GM19468 (cell line): ENCODE results near the gene SHANK1.

ENCODE experiments used
- ATAC-seq: cut with Tn5 transposase; IDR thresholded peaks from one replicate; pipeline ENCODE4 v1.9.1; 2021; ENCODE audit warnings: mild to moderate bottlenecking, moderate library complexity, moderate number of reproducible peaks; ENCODE audit not compliant: unreplicated experiment; ENCODE audit errors: extremely low read depth

The SHANK1 gene

DNA sequence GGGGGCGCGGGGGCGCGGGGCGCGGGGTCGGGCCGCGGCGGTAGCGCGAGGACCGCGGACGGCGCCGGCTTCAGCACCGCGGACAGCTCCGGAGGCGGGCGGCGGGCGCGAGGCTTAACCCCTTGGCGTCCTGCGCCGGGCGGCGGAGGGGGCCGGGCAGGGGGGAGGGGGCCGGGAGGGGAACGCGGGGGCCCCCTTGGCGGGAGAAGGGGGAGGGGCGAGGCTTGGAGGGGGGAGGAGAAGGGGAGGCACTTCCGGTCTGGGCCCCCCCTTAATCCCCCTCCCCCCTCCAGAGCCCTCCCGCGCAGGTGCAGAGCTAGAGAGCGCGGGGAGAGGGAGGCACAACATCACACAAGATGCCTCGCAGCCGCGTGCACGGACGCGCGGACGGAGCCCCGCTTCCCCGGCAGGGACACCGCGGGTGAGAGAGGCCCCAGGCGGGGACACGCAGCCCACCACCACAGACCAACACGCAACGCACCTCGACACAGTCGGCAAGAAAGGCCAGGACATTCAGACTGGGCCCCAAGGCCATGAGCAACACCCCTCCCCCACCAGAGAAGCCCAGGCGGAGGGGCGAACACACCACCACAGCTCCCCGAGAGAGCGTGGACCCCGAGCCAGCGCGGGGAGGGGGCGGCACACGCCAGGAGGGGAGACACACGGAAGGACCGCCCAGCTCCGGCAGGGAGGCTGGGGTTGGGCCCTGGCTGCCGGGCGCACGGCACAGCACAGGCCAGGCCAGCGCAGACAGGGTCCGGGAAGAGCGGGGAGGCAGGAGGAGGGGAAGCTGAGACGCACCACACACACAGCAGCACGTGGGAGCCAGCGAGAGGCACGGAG, 24.1 kb downstream of the SHANK1 start:
- ATAC-seq: no peak

DNA sequence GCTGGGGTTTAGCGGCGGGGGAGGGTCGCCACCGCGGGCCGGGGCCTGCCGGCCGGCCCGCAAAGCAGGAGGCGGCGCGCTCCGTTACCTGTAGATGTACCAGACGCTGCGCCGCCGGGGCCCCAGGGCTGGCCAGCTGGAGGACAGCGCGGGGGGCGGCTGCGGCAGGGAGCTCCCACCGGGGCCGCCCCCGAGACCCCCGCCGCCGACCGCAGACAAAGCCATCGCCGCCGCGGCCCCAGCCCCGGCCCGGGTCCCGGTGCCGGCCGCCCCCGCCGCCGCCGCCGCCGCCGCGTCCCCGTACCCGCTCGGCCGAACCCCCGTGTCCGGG, 24.8 kb downstream of the SHANK1 start:
- ATAC-seq: no peak

DNA sequence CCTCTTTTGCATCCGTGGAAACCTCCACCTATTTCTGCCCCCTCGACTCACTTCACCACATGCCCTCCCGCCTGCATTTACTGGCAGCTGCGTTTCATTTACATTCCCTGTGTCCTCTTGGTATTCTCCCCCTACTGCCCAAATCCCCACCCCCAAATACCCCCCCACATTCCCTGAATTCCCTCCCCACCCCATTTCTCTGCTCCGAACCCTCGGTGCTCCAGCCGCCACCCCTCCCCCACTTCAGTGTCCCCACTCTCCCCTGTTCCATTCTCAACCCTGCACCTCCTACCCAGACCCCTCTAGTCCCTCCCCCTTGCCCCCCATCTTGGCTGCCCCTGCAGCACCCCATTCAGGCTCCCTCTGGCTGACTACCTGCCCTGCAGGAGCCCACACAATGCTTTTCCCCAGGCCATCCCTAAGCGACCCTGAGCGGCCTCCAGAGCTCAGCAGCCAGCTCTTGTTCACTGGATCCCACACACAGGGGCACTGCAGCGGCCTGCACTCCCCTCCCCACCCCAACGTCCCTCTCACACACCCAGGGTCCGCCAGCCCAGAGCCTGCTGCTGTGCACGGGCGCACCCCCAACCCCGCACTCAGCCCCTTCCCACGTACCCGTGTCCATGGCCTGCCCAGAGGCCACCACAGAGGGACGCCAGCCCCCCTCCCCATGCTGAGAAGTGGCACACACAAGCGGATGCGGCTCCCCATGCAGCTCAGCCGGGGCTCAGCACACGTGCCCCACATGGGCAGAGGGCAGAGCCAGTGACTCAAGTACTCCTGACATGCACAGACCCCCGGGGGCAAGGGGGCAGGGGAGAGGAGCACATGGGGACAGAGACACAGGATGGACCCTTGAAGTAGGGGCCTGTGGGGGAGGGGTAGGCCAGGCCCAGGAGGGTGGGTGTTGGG, 26.3 kb downstream of the SHANK1 start:
- ATAC-seq: no peak

DNA sequence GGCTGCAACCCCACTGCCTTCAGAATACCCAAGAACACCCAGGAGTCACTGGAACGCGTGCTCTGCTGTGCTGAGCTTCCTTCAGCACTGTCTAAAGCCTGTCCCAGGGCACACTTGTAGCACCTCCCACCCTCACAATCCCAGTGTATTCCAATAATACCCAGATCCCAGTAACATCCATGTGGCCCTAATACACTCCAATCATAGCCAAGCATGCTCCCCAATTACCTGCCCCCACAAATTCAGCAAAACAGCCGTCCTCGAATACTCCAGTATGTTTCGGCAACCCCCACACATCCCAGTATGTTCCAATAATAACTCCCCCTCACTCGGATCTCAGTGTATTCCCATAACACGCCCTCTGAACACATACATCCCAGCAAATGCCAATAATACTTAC, 29.2 kb downstream of the SHANK1 start:
- ATAC-seq: no peak

DNA sequence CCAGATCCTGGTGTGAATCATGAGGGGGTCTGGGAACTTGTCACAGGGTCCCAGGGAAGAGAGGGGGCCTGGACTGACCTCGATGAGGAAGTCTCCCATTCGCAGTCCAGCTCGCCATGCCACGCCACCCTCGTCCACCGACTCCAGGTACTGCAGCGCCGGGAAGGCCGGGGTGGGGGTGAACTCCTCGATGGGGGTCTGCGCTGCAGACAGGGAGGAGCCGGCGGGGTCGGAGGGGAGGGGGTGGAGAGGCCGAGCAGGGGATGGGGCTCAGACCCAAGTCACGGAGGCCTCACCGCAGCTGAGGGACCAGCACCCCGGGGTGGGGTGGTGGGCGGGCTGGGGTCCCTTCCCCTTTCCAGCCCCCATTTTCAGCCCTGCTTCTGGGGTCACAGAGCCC, 30.8 kb downstream of the SHANK1 start:
- no peak for ATAC-seq

DNA sequence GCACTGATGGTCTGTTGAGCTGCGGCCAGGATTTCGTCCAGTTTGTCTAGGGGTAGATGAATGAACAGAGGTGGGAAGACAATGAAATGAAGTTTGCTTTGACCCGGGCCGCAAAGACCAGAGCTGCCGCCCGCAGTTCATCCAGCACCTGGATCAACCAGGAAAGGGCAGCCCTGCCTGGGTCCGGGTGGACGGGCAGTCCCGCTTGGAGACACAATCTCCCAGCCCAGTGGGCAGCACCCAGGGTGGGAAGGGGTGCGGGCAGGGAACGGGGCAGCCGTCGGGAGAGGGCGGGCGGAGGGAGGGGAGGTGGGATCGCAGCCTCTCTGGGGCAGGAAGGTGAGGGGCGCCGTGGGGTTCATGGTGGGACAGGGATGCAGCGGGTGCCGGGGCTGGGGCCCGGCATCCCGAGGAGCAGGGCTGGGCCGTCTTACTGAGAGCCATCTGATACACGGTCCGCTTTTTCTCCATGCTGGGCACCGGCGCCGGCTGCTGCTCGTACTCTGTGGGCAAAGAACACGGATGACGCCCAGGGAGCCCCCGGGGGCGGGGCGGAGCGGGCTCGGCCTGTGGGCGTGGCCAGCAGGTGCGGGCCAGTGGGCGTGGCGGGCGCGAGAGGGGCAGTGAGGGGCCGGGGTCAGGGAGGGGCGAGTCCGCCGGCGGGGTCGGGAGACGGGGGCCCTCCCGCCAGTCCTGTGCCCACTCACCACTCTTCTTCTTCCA, 33.1 kb downstream of the SHANK1 start:
- no peak for ATAC-seq

DNA sequence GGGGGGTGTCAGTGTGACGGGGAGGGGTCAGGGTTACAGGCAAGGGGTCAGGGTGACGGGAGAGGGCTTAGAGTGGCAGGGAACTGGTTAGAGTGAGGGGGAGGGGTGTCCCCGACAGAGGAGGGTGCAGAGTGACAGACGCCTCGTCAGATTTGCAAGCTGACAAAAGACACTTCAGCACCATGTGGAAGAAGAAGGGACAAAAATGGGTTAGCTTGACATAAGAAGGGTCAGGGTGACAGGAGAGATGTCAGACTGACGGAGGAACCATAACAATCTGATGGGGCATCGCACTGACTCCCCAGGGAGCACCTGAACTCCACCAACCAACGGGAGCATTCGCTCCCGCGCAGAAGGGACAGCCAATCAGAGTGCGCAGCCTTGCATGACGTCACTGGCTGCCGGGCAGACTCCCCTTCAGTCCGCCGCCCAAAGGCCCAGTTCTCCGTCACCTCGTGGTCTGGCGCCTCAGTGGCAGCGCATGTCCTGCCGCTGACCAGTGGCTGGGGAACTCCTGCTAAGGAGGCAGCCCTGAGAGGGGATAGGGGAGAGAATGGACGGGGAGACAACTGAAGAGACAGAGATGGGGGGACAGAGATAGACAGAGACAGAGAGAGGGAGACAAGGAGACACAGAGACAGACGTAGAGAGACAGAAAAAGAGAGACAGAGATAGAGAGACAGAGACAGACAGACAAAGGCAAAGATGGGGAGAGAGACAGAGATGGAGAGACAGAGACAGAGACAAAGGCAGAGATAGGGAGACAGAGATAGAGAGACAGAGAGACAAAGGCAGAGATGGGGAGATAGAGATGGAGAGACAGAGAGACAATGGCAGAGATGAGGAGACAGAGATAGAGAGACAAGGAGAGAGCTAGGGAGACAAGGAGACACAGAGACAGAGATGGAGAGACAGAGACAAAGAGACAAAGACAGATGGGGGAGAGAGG, 40.2 kb downstream of the SHANK1 start:
- ATAC-seq: no peak

DNA sequence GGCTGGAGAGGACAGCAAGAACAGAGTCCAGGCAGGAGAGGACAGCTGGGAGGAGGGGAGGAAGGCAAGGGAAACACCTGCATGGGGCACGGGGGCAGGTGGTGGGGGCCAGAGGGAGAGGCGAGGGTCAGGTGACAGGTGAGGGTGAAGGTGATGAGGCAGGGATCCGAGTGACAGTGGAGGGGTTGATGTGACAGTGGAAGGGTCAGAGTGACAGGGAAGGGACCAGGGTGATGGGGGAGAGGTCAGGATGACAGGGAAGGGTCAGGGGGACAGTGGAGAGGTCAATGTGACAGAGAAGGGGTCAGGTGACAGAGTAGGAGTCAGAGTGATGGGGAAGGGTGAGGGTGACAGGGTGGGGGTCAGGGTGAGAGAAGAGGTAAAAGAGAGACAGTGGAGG, 41.3 kb downstream of the SHANK1 start:
- no peak for ATAC-seq

DNA sequence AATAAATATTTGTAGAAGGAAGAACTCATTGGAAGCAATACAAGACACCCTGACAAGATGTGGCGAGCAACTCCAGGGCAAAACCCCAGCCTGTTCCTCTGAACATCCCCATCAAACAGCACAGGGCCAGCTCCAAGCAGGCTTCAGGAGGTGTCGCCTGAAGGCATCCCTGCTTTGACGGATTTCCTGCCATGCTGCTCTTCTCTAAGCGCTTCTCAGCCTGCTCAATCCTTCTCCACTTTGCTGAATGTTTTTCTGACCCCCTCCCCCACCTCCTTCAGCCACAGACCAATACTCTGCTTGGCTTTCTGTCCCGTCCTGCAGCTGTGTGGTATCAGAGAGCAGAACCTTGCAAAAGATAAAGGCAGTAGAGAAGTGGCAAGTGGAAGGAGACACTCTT, 42.0 kb downstream of the SHANK1 start:
- ATAC-seq: no peak

DNA sequence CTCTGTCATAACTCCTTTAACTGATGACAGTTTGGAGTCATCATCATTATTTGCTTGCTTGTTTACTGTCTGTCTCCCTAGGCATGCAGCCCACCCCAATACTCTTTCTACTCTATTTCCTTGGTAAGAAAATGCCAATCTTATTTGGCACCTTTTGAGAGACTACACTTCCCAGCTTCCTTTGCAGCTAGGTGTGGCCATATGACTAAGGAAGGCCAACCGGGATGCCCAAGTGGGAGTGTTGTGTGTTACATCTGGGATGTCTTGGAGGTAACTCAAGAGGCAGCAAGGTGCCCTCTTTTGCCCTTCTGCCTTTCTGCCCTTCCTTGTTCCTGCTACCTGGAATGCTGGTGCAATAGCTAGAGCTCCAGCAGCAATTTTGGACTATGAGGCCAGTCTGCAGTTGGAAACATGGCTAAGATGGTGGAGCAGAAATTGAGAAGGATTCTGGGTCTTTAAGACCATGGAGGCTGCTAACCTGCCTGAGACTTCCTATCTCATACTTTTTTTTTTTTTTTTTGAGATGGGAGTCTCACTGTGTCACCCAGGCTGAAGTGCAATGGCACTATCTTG, 42.9 kb downstream of the SHANK1 start:
- no peak for ATAC-seq

DNA sequence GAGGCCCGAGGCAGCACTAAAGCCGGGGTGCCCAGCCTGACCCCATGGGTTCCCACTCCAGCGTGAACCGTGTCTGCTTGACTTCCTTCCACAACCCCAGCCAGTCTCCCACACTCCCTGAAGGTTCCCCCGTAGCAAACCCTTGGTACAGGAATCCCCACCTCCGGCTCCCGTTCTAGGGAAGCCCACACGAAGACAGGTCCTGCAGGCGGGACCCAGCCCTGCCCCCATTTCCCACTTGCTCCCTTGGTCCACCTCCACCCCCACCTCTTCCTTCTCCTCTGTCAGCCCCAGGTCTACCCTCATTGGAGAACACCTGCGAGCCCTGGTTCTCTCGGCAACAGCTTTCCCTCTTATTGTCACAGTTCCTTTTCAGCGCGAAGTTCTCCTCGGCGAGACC, 46.5 kb downstream of the SHANK1 start:
- no peak for ATAC-seq

DNA sequence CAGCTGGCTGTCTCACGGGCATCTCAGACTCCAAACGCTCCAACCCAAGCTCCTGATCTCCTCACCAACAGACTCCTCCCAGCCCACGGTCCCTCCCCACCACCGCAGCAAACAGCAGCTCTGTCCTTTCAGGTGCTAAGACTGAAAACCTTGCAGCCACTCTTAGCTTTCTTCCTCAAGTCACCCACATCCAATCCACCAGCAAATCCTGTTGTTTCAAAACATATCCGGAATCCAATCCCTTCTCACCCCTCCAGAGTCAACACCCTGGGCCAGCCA, 49.6 kb downstream of the SHANK1 start:
- ATAC-seq: no peak

DNA sequence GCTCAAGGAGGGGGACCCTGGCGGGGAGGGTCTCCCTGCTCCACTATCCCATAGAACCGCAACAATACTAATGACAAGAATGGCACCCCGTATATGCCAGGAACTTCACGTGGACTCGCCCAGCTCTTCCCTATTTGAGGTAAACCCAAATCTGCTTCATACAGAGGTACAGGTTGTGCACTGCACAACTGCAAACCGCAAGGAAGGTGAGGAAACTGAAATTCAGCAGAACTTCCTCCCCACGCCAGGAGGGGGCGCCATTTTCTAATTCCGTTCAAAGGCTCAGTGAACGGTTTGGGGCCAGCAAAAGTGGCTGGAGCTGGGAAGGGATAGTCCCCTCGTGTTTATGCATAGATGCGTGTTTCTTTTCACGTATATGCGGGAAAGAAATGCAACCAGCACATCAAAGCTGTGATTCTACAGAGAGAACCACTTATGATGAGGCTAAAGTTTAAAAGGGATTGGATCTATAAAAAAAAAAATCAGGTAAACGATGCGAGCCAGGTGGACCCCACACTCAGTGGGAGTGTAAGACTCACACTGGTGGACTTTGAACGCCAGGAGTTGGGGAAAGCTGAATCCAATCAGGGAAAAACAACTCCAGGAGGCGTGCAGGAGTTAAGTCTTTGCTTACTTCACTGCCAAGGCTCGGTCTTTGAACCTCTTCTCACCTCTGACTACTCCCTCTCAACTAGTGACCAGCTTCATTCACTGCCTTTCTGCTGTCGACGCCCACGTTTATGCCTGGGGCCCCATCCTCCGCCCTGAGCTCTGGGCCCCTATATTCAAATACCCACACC, 50.1 kb downstream of the SHANK1 start:
- no peak for ATAC-seq

DNA sequence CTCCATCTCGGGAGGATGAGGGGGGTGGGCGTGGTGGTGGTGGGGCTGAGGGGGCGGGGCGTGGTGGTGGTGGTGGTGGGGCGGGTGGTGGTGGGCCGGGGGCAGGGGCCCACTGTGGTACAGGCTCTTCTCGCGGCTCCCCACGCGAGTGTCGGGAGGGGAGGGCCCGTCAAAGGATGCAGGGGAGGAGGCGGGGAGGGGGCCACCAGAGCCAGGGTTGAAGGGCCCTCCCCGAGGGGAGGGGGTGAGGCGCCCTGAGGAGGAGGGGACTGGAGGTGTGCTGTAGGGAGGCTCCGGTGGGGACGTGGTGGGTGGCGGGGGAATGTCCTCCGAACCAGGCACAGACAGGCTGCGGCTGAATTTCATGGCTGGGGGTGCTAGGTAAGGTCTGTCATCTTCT, 50.7 kb downstream of the SHANK1 start:
- no peak for ATAC-seq

DNA sequence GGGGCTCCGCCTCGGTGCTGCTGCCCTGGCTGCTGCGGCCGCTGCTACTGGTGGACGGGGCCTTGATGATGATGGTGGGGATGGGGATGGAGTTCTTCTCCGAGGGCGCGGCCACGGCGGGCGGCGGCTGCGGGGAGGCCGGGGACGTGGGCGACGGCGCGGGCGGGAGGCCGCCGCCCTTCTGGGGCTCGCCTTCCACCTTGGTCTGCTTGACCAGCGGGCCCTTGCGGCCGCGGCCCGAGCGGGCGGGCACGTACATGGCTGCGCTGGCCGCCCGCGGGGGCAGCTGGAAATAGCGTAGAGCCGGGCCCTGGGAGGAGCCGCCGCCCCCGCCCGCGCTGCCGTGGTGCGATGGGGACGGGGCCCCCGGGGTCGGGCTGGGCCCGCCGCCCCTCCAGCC, 51.2 kb downstream of the SHANK1 start:
- ATAC-seq: no peak

DNA sequence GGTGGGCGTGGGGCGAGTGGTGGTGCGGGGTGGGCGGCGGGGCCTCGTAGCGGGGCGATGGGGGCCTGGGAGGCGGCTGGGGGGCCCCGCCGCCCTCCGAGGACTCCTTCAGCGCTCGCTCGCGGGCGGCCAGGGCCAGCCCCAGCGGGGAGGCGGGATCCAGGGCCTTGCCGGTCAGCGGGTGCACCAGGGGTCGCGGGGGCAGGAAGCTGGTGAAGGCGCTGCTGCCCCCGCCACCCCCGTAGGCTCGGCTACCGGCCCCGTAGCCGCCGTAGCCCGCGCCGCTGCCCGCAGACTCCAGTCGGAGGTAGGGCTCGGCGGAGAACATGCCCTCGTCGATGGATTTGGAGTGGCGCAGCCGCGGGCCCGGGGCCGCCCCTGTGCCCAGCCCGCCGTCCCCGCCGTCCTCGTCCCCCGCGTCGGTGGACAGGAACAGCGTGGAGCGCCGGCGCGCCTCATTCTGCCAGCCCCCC, 51.8 kb downstream of the SHANK1 start:
- no peak for ATAC-seq

DNA sequence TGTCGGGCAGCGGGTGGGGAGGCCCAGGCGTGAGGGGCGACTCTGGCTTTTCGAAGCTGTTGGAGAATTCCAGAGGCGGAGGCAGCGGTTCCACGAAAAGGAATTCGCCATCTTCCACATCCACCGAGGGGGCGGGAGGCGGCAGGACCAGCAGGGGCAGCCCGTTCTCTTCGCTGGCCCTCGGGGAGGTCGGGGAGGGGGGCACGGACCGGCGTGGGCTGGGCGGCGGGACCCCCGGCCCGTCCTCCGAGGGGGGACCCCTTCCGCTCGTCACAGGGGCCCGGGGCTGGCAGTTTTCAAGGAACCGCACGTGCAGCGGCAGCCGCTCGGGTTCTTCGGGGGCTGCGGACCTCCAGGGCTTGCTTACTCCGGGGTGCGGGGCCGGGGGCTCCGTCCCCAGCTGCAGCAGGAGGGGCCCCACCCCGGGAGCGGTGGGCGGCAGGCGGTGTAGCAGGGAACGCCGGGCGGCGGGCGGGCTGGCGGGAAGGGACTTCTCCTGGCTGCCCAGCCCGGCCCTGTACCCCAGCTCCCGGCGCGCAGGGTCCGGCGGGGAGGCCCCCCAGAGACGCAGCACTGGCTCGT, 52.3 kb downstream of the SHANK1 start:
- ATAC-seq: no peak

DNA sequence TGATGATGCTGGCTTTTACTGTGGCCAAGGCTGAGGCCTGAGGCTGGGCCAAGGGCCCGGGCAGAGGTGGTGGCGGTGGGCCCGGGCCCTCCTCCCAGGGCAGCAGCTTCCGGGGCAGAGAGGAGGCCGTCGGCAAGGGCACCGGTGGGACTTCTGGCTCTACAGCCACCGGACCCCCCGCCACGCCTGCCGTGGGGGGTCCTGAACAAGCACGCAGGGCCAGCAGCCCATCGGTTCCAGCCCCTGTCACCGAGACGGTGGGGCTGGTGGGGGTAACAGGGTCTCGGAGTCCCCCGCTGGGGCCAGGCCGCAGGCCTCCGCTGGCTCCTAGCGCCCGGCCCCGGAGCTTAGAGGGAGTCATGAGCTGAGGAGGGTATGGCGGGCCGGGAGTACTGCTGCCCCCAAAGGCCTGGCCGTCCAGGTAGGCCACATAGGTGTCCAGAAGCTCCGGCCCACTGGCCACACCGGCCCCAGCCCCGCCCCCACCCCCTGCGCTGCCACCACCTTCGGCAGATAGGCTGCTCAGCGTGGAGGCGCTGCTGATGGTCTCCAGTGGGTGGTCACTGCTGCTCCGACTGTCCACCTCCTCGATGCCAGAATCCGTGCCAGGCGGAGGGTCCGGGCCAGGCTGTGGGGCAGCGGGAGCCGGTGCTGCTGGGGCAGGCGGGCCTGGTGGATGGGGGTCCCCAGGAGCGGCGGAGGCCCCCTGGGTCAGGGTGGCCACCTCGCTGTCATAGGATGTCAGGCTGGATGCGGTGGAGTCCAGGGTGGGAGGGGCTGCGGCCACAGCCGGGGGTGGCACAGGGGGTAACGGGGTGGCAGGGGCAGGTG, 53.0 kb downstream of the SHANK1 start:
- no peak for ATAC-seq
